ENCODE measurements around the gene HMG20A.

DNA sequence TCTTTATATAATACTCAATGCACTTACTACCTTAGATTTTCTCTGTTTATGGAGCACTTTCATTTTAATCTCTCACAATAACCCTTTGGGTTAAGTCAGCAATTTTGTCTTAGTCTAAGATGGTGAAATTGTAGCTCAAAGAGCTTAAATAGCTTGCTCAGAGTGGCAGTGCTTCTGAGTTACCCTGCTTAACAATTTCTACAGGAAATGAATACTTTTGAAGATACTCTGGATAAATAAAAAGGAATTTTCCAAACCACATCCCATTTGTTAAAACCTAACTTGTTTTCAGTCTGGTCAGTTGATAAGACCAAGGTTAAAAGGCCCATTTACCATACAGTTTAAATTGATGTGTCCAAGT is 37.2 kb downstream of the HMG20A start:
- TF ChIP-seq, protein P1, sequence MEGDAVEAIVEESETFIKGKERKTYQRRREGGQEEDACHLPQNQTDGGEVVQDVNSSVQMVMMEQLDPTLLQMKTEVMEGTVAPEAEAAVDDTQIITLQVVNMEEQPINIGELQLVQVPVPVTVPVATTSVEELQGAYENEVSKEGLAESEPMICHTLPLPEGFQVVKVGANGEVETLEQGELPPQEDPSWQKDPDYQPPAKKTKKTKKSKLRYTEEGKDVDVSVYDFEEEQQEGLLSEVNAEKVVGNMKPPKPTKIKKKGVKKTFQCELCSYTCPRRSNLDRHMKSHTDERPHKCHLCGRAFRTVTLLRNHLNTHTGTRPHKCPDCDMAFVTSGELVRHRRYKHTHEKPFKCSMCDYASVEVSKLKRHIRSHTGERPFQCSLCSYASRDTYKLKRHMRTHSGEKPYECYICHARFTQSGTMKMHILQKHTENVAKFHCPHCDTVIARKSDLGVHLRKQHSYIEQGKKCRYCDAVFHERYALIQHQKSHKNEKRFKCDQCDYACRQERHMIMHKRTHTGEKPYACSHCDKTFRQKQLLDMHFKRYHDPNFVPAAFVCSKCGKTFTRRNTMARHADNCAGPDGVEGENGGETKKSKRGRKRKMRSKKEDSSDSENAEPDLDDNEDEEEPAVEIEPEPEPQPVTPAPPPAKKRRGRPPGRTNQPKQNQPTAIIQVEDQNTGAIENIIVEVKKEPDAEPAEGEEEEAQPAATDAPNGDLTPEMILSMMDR (IDR thresholded peaks at IDR 0.05), result no peak
- TF ChIP-seq EP300 (IDR thresholded peaks at IDR 0.05) (no peak), POLR2AphosphoS5 (IDR thresholded peaks at IDR 0.05) (no peak), POLR2A (IDR thresholded peaks at IDR 0.05) (no peak)
